Loucy (cell line): ENCODE measurements around the gene ECHS1.

Experiments
- EZH2phosphoT487 ChIP-seq: fragments of 200-600 bp; IDR thresholded peaks from 2 replicates; pipeline ENCODE4 v1.6.1; 2018; ENCODE audit warnings: antibody characterized with exemption, mild to moderate bottlenecking, moderate library complexity, borderline replicate concordance
- TF ChIP-seq, protein P1 (sequence below): fragments of 200-600 bp; sonication (generic); conservative IDR thresholded peaks from 2 replicates; pipeline ENCODE4 v1.5.1; 2014; ENCODE audit warnings: mild to moderate bottlenecking, antibody characterized with exemption, low read length

DNA sequence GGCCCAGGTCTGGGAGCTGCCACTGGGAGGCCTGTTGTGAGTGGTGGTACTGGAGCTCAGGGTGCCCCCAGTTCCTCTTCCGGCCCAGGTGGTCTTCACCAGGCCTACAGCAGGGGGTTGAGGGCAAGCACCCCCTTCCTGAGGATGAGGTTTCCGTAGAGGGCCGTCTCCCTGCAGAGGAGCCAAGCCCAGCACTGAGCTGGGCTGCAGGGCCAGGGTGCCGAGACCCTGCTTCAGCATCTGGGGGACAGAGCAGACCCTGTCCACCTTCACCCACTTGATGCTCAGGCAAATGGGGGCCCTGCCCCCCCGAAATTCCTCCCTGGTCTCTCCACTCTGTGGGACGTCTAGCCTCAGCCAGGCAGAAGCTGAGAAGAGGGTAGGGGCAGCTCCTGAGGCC is 17.9 kb downstream of the ECHS1 start:
- TF ChIP-seq, protein P1, sequence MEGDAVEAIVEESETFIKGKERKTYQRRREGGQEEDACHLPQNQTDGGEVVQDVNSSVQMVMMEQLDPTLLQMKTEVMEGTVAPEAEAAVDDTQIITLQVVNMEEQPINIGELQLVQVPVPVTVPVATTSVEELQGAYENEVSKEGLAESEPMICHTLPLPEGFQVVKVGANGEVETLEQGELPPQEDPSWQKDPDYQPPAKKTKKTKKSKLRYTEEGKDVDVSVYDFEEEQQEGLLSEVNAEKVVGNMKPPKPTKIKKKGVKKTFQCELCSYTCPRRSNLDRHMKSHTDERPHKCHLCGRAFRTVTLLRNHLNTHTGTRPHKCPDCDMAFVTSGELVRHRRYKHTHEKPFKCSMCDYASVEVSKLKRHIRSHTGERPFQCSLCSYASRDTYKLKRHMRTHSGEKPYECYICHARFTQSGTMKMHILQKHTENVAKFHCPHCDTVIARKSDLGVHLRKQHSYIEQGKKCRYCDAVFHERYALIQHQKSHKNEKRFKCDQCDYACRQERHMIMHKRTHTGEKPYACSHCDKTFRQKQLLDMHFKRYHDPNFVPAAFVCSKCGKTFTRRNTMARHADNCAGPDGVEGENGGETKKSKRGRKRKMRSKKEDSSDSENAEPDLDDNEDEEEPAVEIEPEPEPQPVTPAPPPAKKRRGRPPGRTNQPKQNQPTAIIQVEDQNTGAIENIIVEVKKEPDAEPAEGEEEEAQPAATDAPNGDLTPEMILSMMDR: no peak
- TF ChIP-seq EZH2phosphoT487: no peak
